ENCODE results near the gene AGPAT1.

GRCh38 chr6:32216285-32216684, 40.4 kb upstream of the AGPAT1 start:
- TF ChIP-seq POLR2A (IDR thresholded peaks at IDR 0.05; ENCODE audit: low read depth, low read length) (no peak), POLR2AphosphoS5 (IDR thresholded peaks at IDR 0.05; ENCODE audit: low read depth, low read length) (no peak), TAF1 (IDR thresholded peaks at IDR 0.05; ENCODE audit: borderline replicate concordance, low read depth, low read length) (no peak)

Measured in GM12892 (cell line).